IMR-90 (cell line): ENCODE data around the gene P2RY14. TPM values are rescaled to one million over a fixed set of nuclear protein-coding genes. Genes with fewer than 3 reads are reported as not detected.

Experiments
- ATAC-seq: fragments of 200-7000 bp; cut with Tn5 transposase; 2 replicates; pipeline ENCODE4 v1.9.1; 2020; ENCODE audit warnings: low read depth, mild to moderate bottlenecking, moderate library complexity
- BruUV-seq: library from RNA; stranded (reverse); fragments of 400-500 nt; replicated peaks from 2 replicates; lab custom pipeline; 2021; lab: Mats Ljungman, UMichigan
- CTCF ChIA-PET: fragments of 300-600 bp; formaldehyde crosslinking; extraction: SDS; loops from one replicate; lab custom pipeline; 2021; ENCODE audit warnings: antibody characterized with exemption; lab: Yijun Ruan, JAX
- POLR2A ChIA-PET: fragments of 300-600 bp; sonication (Branson Sonifier 250); formaldehyde crosslinking; loops from one replicate; lab custom pipeline; 2022; ENCODE audit warnings: antibody characterized with exemption; ENCODE audit not compliant: unreplicated experiment; lab: Charles Lee
- DNase-seq: peaks from one replicate; pipeline ENCODE4 v3.0.0; 2013
- H2AFZ ChIP-seq: replicated peaks from 2 replicates; pipeline ENCODE3; 2013; ENCODE audit warnings: low read length, mild to moderate bottlenecking; ENCODE audit not compliant: poor library complexity
- H2AK5ac ChIP-seq: 2 replicates; pipeline ENCODE4 v1.6.1; 2013; ENCODE audit warnings: low read depth, low read length, inconsistent platforms
- H2AK9ac ChIP-seq: replicated peaks from 2 replicates; pipeline ENCODE3; 2013; ENCODE audit warnings: mild to moderate bottlenecking, low read depth, low read length, moderate library complexity; ENCODE audit not compliant: poor library complexity
- H2BK120ac ChIP-seq: 2 replicates; pipeline ENCODE4 v1.6.1; 2013; ENCODE audit warnings: low read depth, low read length, inconsistent platforms
- H2BK15ac ChIP-seq: 3 replicates; pipeline ENCODE4 v1.6.1; 2013; ENCODE audit warnings: low read depth, low read length, inconsistent platforms
- H2BK20ac ChIP-seq: 2 replicates; pipeline ENCODE4 v1.6.1; 2013; ENCODE audit warnings: low read depth, mild to moderate bottlenecking, inconsistent platforms, low read length, moderate library complexity
- H2BK5ac ChIP-seq: 2 replicates; pipeline ENCODE4 v1.6.1; 2013; ENCODE audit warnings: mild to moderate bottlenecking, low read depth, low read length, inconsistent platforms; ENCODE audit not compliant: poor library complexity, severe bottlenecking
- H3K14ac ChIP-seq: replicated peaks from 2 replicates; pipeline ENCODE4 v1.6.1; 2013; ENCODE audit warnings: low read depth, low read length, inconsistent platforms
- H3K18ac ChIP-seq: 2 replicates; pipeline ENCODE4 v1.6.1; 2013; ENCODE audit warnings: low read depth, low read length, control low read depth
- H3K23ac ChIP-seq: 2 replicates; pipeline ENCODE4 v1.6.1; 2013; ENCODE audit warnings: low read depth, low read length, inconsistent platforms
- H3K27ac ChIP-seq: 2 replicates; pipeline ENCODE4 v1.5.1; 2013; ENCODE audit warnings: mild to moderate bottlenecking, control low read depth, low read length; ENCODE audit not compliant: insufficient read depth
- H3K27me3 ChIP-seq: 2 replicates; pipeline ENCODE4 v1.6.1; 2013; ENCODE audit warnings: low read length; ENCODE audit not compliant: control insufficient read depth, insufficient read depth
- H3K36me3 ChIP-seq: 2 replicates; pipeline ENCODE4 v1.6.1; 2013; ENCODE audit warnings: low read length, mixed read lengths; ENCODE audit not compliant: control insufficient read depth, insufficient read depth
- H3K4ac ChIP-seq: 2 replicates; pipeline ENCODE4 v1.6.1; 2013; ENCODE audit warnings: low read depth, low read length, inconsistent platforms
- H3K4me1 ChIP-seq: 2 replicates; pipeline ENCODE4 v1.6.1; 2013; ENCODE audit warnings: low read length, mixed read lengths; ENCODE audit not compliant: control insufficient read depth, insufficient read depth
- H3K4me2 ChIP-seq: 2 replicates; pipeline ENCODE4 v1.6.1; 2013; ENCODE audit warnings: low read depth, mild to moderate bottlenecking, control low read depth, low read length, moderate library complexity
- H3K4me3 ChIP-seq: 2 replicates; pipeline ENCODE4 v1.5.1; 2013; ENCODE audit warnings: low read depth, mild to moderate bottlenecking, control low read depth, low read length, moderate library complexity; ENCODE audit not compliant: insufficient read depth
- H3K56ac ChIP-seq: 2 replicates; pipeline ENCODE4 v1.6.1; 2013; ENCODE audit warnings: low read length, inconsistent platforms; ENCODE audit not compliant: insufficient read depth; ENCODE audit errors: extremely low read depth
- H3K79me1 ChIP-seq, 2 experiments: 2 replicates each; pipeline ENCODE4 v1.6.1; 2013; ENCODE audit warnings: low read length in 2 of 2, inconsistent platforms in 1 of 2, low read depth in 1 of 2
- H3K9ac ChIP-seq: 2 replicates; pipeline ENCODE4 v1.6.1; 2013; ENCODE audit warnings: low read depth, low read length, control low read depth
- H3K9me1 ChIP-seq: 2 replicates; pipeline ENCODE4 v1.6.1; 2013; ENCODE audit warnings: low read length, inconsistent platforms; ENCODE audit not compliant: insufficient read depth
- H3K9me3 ChIP-seq: 2 replicates; pipeline ENCODE4 v1.6.1; 2013; ENCODE audit warnings: low read length; ENCODE audit not compliant: control insufficient read depth, insufficient read depth
- H4K20me1 ChIP-seq: 2 replicates; pipeline ENCODE4 v1.6.1; 2013; ENCODE audit warnings: low read length, inconsistent platforms; ENCODE audit not compliant: insufficient read depth
- H4K5ac ChIP-seq: 2 replicates; pipeline ENCODE4 v1.6.1; 2013; ENCODE audit warnings: mild to moderate bottlenecking, low read depth, low read length, control low read depth
- H4K8ac ChIP-seq, 2 experiments: 2 replicates each; pipeline ENCODE4 v1.6.1; 2013; ENCODE audit warnings: low read depth in 2 of 2, low read length in 2 of 2, control low read depth in 1 of 2, inconsistent platforms in 1 of 2
- H4K91ac ChIP-seq: 2 replicates; pipeline ENCODE4 v1.6.1; 2013; ENCODE audit warnings: low read depth, low read length, inconsistent platforms; ENCODE audit not compliant: insufficient read depth
- BHLHE40 ChIP-seq: fragments of 150-350 bp; IDR thresholded peaks from 2 replicates; pipeline ENCODE4 v1.6.1; 2016; ENCODE audit warnings: mild to moderate bottlenecking, low read depth, low read length
- CEBPB ChIP-seq: IDR thresholded peaks from 2 replicates; pipeline ENCODE4 v1.6.1; 2012; ENCODE audit warnings: low read depth, low read length, improper control_type of control experiment
- CHD1 ChIP-seq: IDR thresholded peaks from 2 replicates; pipeline ENCODE4 v1.6.1; 2012; ENCODE audit warnings: low read depth, low read length, improper control_type of control experiment
- CTCF ChIP-seq: conservative IDR thresholded peaks from 2 replicates; pipeline ENCODE4 v1.5.1; 2012; ENCODE audit warnings: mild to moderate bottlenecking, low read depth, low read length, improper control_type of control experiment
- ELK1 ChIP-seq: fragments of 150-350 bp; IDR thresholded peaks from 2 replicates; pipeline ENCODE4 v1.6.1; 2016; ENCODE audit warnings: low read depth, mild to moderate bottlenecking, low read length, moderate library complexity, borderline replicate concordance
- FOS ChIP-seq: fragments of 150-350 bp; IDR thresholded peaks from 2 replicates; pipeline ENCODE4 v1.6.1; 2016; ENCODE audit warnings: low read depth, low read length
- MAFK ChIP-seq: IDR thresholded peaks from 2 replicates; pipeline ENCODE4 v1.6.1; 2012; ENCODE audit warnings: low read depth, low read length, improper control_type of control experiment
- MAZ ChIP-seq: IDR thresholded peaks from 2 replicates; pipeline ENCODE4 v1.6.1; 2012; ENCODE audit warnings: low read depth, mild to moderate bottlenecking, low read length, improper control_type of control experiment, moderate library complexity, borderline replicate concordance
- MXI1 ChIP-seq: IDR thresholded peaks from 2 replicates; pipeline ENCODE4 v1.6.1; 2012; ENCODE audit warnings: low read depth, mild to moderate bottlenecking, low read length, moderate library complexity, borderline replicate concordance
- NFE2L2 ChIP-seq: fragments of 150-350 bp; IDR thresholded peaks from 2 replicates; pipeline ENCODE4 v1.6.1; 2016; ENCODE audit warnings: low read depth, mild to moderate bottlenecking, low read length
- POLR2A ChIP-seq: IDR thresholded peaks from 2 replicates; pipeline ENCODE4 v1.6.1; 2012; ENCODE audit warnings: mild to moderate bottlenecking, low read depth, low read length
- RAD21 ChIP-seq: IDR thresholded peaks from 2 replicates; pipeline ENCODE4 v1.6.1; 2012; ENCODE audit warnings: low read length, improper control_type of control experiment
- RCOR1 ChIP-seq: IDR thresholded peaks from 2 replicates; pipeline ENCODE4 v1.6.1; 2012; ENCODE audit warnings: mild to moderate bottlenecking, low read length, improper control_type of control experiment; ENCODE audit not compliant: insufficient replicate concordance
- RFX5 ChIP-seq: IDR thresholded peaks from 2 replicates; pipeline ENCODE4 v1.8.0; 2012; ENCODE audit warnings: low read depth, mild to moderate bottlenecking, low read length, moderate library complexity
- SMC3 ChIP-seq: fragments of 150-350 bp; IDR thresholded peaks from 2 replicates; pipeline ENCODE4 v1.6.1; 2016; ENCODE audit warnings: low read depth, mild to moderate bottlenecking, antibody characterized with exemption, low read length, moderate library complexity
- USF2 ChIP-seq: fragments of 150-350 bp; IDR thresholded peaks from 2 replicates; pipeline ENCODE4 v1.6.1; 2017; ENCODE audit warnings: mild to moderate bottlenecking, antibody characterized with exemption, low read length, low read depth
- WGBS, 2 experiments: methylation state at CpG; one replicate each; pipeline versions ENCODE4 v1.1.5 to v1.1.7; 2013; ENCODE audit warnings: missing lambda C conversion rate in 2 of 2; ENCODE audit not compliant: insufficient read length in 1 of 2; ENCODE audit errors: extremely low coverage in 2 of 2; 5-methylcytosine and 5-hydroxymethylcytosine counted together
- dilution Hi-C: fragments of 300-500 bp; cut with HindIII; formaldehyde crosslinking; loops from one replicate; pipeline ENCODE4 v1.14.3; 2018; ENCODE audit warnings: low sequenced_read_pairs; ENCODE audit not compliant: unreplicated experiment
- in situ Hi-C: fragments of 300-500 bp; cut with MboI; formaldehyde crosslinking; loops from 3 replicates; pipeline ENCODE4 v1.14.3; 2019; ENCODE audit warnings: low sequenced_read_pairs, inconsistent platforms, mixed read lengths
- intact Hi-C: fragments of 100-400 bp; cut with micrococcal nuclease; formaldehyde crosslinking; loops from 2 replicates; pipeline ENCODE4 v1.10.0; 2022
- polyA plus RNA-seq, 3 experiments: library from polyadenylated mRNA; depleted of rRNA; stranded (reverse); fragments of >200 nt; gene quantifications; 2 replicates each; pipeline ENCODE4 v1.2.3, GENCODE V29; 2012; ENCODE audit warnings: low replicate concordance in 1 of 3
- total RNA-seq: library from RNA; depleted of rRNA; stranded (reverse); fragments of >200 nt; gene quantifications from 2 replicates; pipeline ENCODE4 v1.2.3, GENCODE V29; 2012

Gene P2RY14
- total and polyA plus RNA-seq, 2 of the 4 experiments (the other 2 are of a cell fraction): not detected

GRCh38 chr3:151318991-151319390, 40.6 kb upstream of the P2RY14 start:
- in situ Hi-C loops: no loop called here
- Histone ChIP-seq H3K23ac (no peak overlapping the region), H2AFZ (no peak overlapping the region), H4K91ac (peak overlapping the region; percentile 66; the same call in 1 of the 2 replicates), H3K4ac (peak overlapping the region; percentile 55), H4K20me1 (no peaks in the 10 kb centered on the region), H2AK9ac (no peak overlapping the region), H3K36me3 (no peaks in the 10 kb centered on the region), H3K14ac (peak overlapping the region; percentile 59), H2BK20ac (peak overlapping the region; percentile 26; the same call in 1 of the 2 replicates), H2BK15ac (peak overlapping the region; percentile 79; the same call in 1 of the 3 replicates), H3K9me1 (peaks cover 6% of the 10 kb centered on the region; the same call in 1 of the 2 replicates), H4K8ac (peak overlapping the region in 1 of 2 experiments; percentile 31; a peak in 1 of 4 replicates), H3K27me3 (no peaks in the 10 kb centered on the region), H3K79me1 (no peaks in the 10 kb centered on the region), H3K56ac (no peak overlapping the region; the same call in 1 of the 2 replicates), H3K9me3 (peaks cover 5% of the 10 kb centered on the region), H3K27ac (peak overlapping the region; percentile 75; the same call in 1 of the 2 replicates), H2BK5ac (peak overlapping the region; percentile 77), H4K5ac (peak overlapping the region; percentile 95), H3K9ac (no peak overlapping the region), H2AK5ac (peak overlapping the region; percentile 60), H3K18ac (peak overlapping the region; percentile 50), H2BK120ac (0 out of 2 replicates have a peak overlapping the region, but pooled peaks have one; percentile 18), H3K4me1 (peaks cover 14% of the 10 kb centered on the region), H3K4me3 (no peak overlapping the region), H3K4me2 (no peak overlapping the region)
- dilution Hi-C loops: no loop called here
- intact Hi-C loops: no loop called here
- WGBS, 2 experiments: no CpG with 5 or more reads among the region's 7 CpGs
- DNase-seq (no peak), ATAC-seq (no peak)
- CTCF ChIA-PET: interaction anchor here (0.6 to 1.1 kb wide), 3 partner anchors 9 to 21 kb away, joined by 3 to 4 read pairs (median 4); no protein-coding TSS in a partner anchor
- POLR2A ChIA-PET: no interaction called here
- no peak for TF ChIP-seq BHLHE40
- no peak for TF ChIP-seq MAZ
- TF ChIP-seq RFX5: no peak
- TF ChIP-seq USF2: no peak
- no peak for TF ChIP-seq RCOR1
- TF ChIP-seq NFE2L2: no peak
- no peak for TF ChIP-seq CEBPB
- no peak for TF ChIP-seq SMC3
- no peak for TF ChIP-seq ELK1
- TF ChIP-seq RAD21: no peak
- TF ChIP-seq FOS: no peak
- TF ChIP-seq CTCF: no peak
- TF ChIP-seq MAFK: no peak
- no peak for TF ChIP-seq CHD1
- no peak for TF ChIP-seq MXI1
- no peak for TF ChIP-seq POLR2A
- BruUV-seq: no TSS peak
